HEK293 (cell line): ENCODE measurements around the gene CAMTA2.

Experiments used
- CTCF ChIA-PET: fragments of 350-600 bp; formaldehyde crosslinking; extraction: SDS; loops from one replicate; lab custom pipeline; 2021; ENCODE audit warnings: antibody characterized with exemption; lab: Yijun Ruan, JAX
- POLR2A ChIA-PET: fragments of 300-600 bp; formaldehyde crosslinking; extraction: SDS; loops from one replicate; lab custom pipeline; 2020; ENCODE audit warnings: antibody characterized with exemption, inconsistent platforms; lab: Yijun Ruan, JAX
- H3K27ac ChIP-seq: fragments of 200-500 bp; sonication (Bioruptor generic); 2 replicates; pipeline ENCODE4 v1.5.1; 2014; ENCODE audit warnings: low read depth, low read length, control low read depth, inconsistent platforms; ENCODE audit errors: extremely low read depth
- H3K36me3 ChIP-seq, 2 experiments: fragments of 200-500 bp in 1 of 2; sonication (Bioruptor generic) in 1 of 2; 1 replicate in 1 of 2; 2 replicates in 1 of 2; pipeline ENCODE4 v1.5.1; 2014 to 2017; ENCODE audit warnings: inconsistent platforms in 2 of 2, low read length in 2 of 2; ENCODE audit not compliant: control insufficient read depth in 2 of 2, insufficient read depth in 1 of 2
- H3K4me1 ChIP-seq: fragments of 200-500 bp; sonication (Bioruptor generic); 2 replicates; pipeline ENCODE4 v1.5.1; 2014; ENCODE audit warnings: mild to moderate bottlenecking, low read length, inconsistent platforms; ENCODE audit not compliant: control insufficient read depth, insufficient read depth
- H3K4me3 ChIP-seq: 2 replicates; pipeline ENCODE4 v1.5.1; 2011; ENCODE audit warnings: low read depth, mild to moderate bottlenecking, control low read depth, low read length, moderate library complexity
- H3K9me3 ChIP-seq: fragments of 200-500 bp; sonication (Bioruptor generic); 2 replicates; pipeline ENCODE4 v1.5.1; 2014; ENCODE audit warnings: low read depth, low read length, inconsistent platforms; ENCODE audit not compliant: control insufficient read depth, insufficient read depth
- GLI4 ChIP-seq: fragments of 450-650 bp; formaldehyde crosslinking; IDR thresholded peaks from 2 replicates; pipeline ENCODE4 v1.5.1; 2016; ENCODE audit warnings: missing biosample characterization, missing genetic modification characterization
- GLIS1 ChIP-seq: fragments of 450-650 bp; formaldehyde crosslinking; IDR thresholded peaks from 2 replicates; pipeline ENCODE4 v1.5.1; 2016; ENCODE audit warnings: missing biosample characterization, missing genetic modification characterization
- GLIS2 ChIP-seq: fragments of 450-650 bp; formaldehyde crosslinking; IDR thresholded peaks from 2 replicates; pipeline ENCODE4 v1.5.1; 2016; ENCODE audit warnings: missing biosample characterization, missing genetic modification characterization
- MEIS1 ChIP-seq: sonication (generic); formaldehyde crosslinking; IDR thresholded peaks from 2 replicates; pipeline ENCODE4 v1.8.1; 2022; ENCODE audit warnings: missing genetic modification reagents, mild to moderate bottlenecking, borderline replicate concordance
- MZF1 ChIP-seq: fragments of 450-650 bp; formaldehyde crosslinking; IDR thresholded peaks from 2 replicates; pipeline ENCODE4 v1.5.1; 2017; ENCODE audit warnings: missing biosample characterization, missing genetic modification characterization, borderline replicate concordance
- OVOL3 ChIP-seq: fragments of 450-650 bp; formaldehyde crosslinking; IDR thresholded peaks from 2 replicates; pipeline ENCODE4 v1.5.1; 2016; ENCODE audit warnings: missing biosample characterization, missing genetic modification characterization
- PRDM10 ChIP-seq: fragments of 450-650 bp; formaldehyde crosslinking; IDR thresholded peaks from 2 replicates; pipeline ENCODE4 v1.5.1; 2016; ENCODE audit warnings: missing biosample characterization, missing genetic modification characterization
- PRDM6 ChIP-seq: fragments of 450-650 bp; formaldehyde crosslinking; IDR thresholded peaks from 2 replicates; pipeline ENCODE4 v1.5.1; 2017; ENCODE audit warnings: missing biosample characterization, missing genetic modification characterization
- SALL2 ChIP-seq: fragments of 450-650 bp; formaldehyde crosslinking; IDR thresholded peaks from 2 replicates; pipeline ENCODE4 v1.5.0; 2017; ENCODE audit warnings: missing biosample characterization, mild to moderate bottlenecking, missing genetic modification characterization, borderline replicate concordance
- SP3 ChIP-seq: fragments of 450-650 bp; formaldehyde crosslinking; IDR thresholded peaks from 2 replicates; pipeline ENCODE4 v1.5.1; 2016; ENCODE audit warnings: missing biosample characterization, missing genetic modification characterization
- ZNF155 ChIP-seq: fragments of 450-650 bp; formaldehyde crosslinking; IDR thresholded peaks from 2 replicates; pipeline ENCODE4 v1.5.1; 2016; ENCODE audit warnings: missing biosample characterization, missing genetic modification characterization
- ZNF24 ChIP-seq: fragments of 450-650 bp; formaldehyde crosslinking; IDR thresholded peaks from 2 replicates; pipeline ENCODE4 v1.5.1; 2016; ENCODE audit warnings: missing biosample characterization, missing genetic modification characterization
- ZNF37A ChIP-seq: fragments of 450-650 bp; IDR thresholded peaks from 2 replicates; pipeline ENCODE4 v1.5.1; 2018; ENCODE audit warnings: missing biosample characterization, missing genetic modification characterization
- ZNF391 ChIP-seq: fragments of 450-650 bp; formaldehyde crosslinking; IDR thresholded peaks from 2 replicates; pipeline ENCODE4 v1.5.1; 2016; ENCODE audit warnings: low read depth, missing biosample characterization, missing genetic modification characterization, borderline replicate concordance
- ZNF394 ChIP-seq: fragments of 450-650 bp; formaldehyde crosslinking; IDR thresholded peaks from 2 replicates; pipeline ENCODE4 v1.5.1; 2016; ENCODE audit warnings: missing biosample characterization, missing genetic modification characterization, mild to moderate bottlenecking, moderate library complexity, borderline replicate concordance
- ZNF433 ChIP-seq: fragments of 450-650 bp; formaldehyde crosslinking; IDR thresholded peaks from 2 replicates; pipeline ENCODE4 v1.5.1; 2016; ENCODE audit warnings: missing biosample characterization, missing genetic modification characterization, low read depth
- ZNF501 ChIP-seq: fragments of 450-650 bp; formaldehyde crosslinking; IDR thresholded peaks from 2 replicates; pipeline ENCODE4 v1.5.1; 2016; ENCODE audit warnings: missing biosample characterization, missing genetic modification characterization
- ZNF513 ChIP-seq: fragments of 450-650 bp; IDR thresholded peaks from 2 replicates; pipeline ENCODE4 v1.5.1; 2018; ENCODE audit warnings: missing biosample characterization, missing genetic modification characterization
- ZNF548 ChIP-seq: fragments of 450-650 bp; formaldehyde crosslinking; IDR thresholded peaks from 2 replicates; pipeline ENCODE4 v1.5.1; 2016; ENCODE audit warnings: missing biosample characterization, missing genetic modification characterization
- ZNF692 ChIP-seq: fragments of 450-650 bp; formaldehyde crosslinking; IDR thresholded peaks from 2 replicates; pipeline ENCODE4 v1.5.1; 2016; ENCODE audit warnings: missing biosample characterization, missing genetic modification characterization
- ZSCAN4 ChIP-seq: fragments of 450-650 bp; formaldehyde crosslinking; IDR thresholded peaks from 2 replicates; pipeline ENCODE4 v1.5.1; 2017; ENCODE audit warnings: missing biosample characterization, missing genetic modification characterization

The CAMTA2 gene

GRCh38 chr17:4958102-4958501 lies 29.4 kb downstream of the CAMTA2 start (continued):
- TF ChIP-seq ZNF692 (tag by site-specific recombination), result no peak
- no peak for TF ChIP-seq ZNF37A
- no peak for TF ChIP-seq OVOL3 (tag by site-specific recombination)
- no peak for TF ChIP-seq ZNF394 (tag by site-specific recombination)
- no peak for TF ChIP-seq MEIS1 (CRISPR knock-in tag)
- no peak for TF ChIP-seq GLI4 (tag by site-specific recombination)
- no peak for TF ChIP-seq ZNF513 (tag by site-specific recombination)
- no peak for TF ChIP-seq ZNF433 (tag by site-specific recombination)
- no peak for TF ChIP-seq SALL2 (tag by site-specific recombination)

- H3K36me3 ChIP-seq, result peaks cover 0 to 12% of the 10 kb centered on the region in 2 experiments; a peak in 2 of 3 replicates
- no peak for TF ChIP-seq ZNF548 (tag by site-specific recombination)
- TF ChIP-seq ZSCAN4, result no peak
- TF ChIP-seq SP3 (tag by site-specific recombination), result no peak
- peak; percentile 62 for TF ChIP-seq PRDM10 (tag by site-specific recombination)
- no peak for TF ChIP-seq MZF1 (tag by site-specific recombination)
- H3K4me3 ChIP-seq, result no peak overlapping the region
- CTCF ChIA-PET, result interaction anchor here (0.7 to 1.6 kb wide), 5 partner anchors 9 to 47 kb away, joined by 3 to 9 read pairs (median 4); partner anchors contain the start of gene SPAG7
- POLR2A ChIA-PET, result interaction anchor here (1.3 to 17.9 kb wide), 4 partner anchors 8 to 16 kb away, joined by 3 to 358 read pairs (median 8); partner anchors contain the start of genes PFN1, RNF167, SLC25A11 and SPAG7
- no peak overlapping the region for H3K27ac ChIP-seq
- H3K9me3 ChIP-seq, result no peaks in the 10 kb centered on the region
- H3K4me1 ChIP-seq, result no peaks in the 10 kb centered on the region
Measured at GRCh38 chr17:4956493-4957061, 30.9 kb downstream of the CAMTA2 start.

- Histone ChIP-seq H3K4me3 (no peak overlapping the region), H3K4me1 (peaks cover 8% of the 10 kb centered on the region), H3K36me3 (peaks cover 0 to 10% of the 10 kb centered on the region in 2 experiments; a peak in 1 of 3 replicates), H3K27ac (no peak overlapping the region), H3K9me3 (no peaks in the 10 kb centered on the region)
- CTCF ChIA-PET, result interaction anchor here (0.7 to 1.6 kb wide), 3 partner anchors 12 to 46 kb away, joined by 3 to 11 read pairs (median 9); partner anchors contain the start of gene SPAG7
- POLR2A ChIA-PET, result interaction anchor here (0.6 to 17.9 kb wide), 7 partner anchors 8 to 1065 kb away, joined by 3 to 358 read pairs (median 3); partner anchors contain the start of genes ARRB2, INCA1, KIF1C and SPAG7
- TF ChIP-seq GLIS1 (tag by site-specific recombination) (peak; percentile 57), ZNF501 (tag by site-specific recombination) (no peak), PRDM6 (tag by site-specific recombination) (no peak), GLIS2 (tag by site-specific recombination) (0 out of 2 replicates have a peak, but pooled peaks have one; percentile 36), ZNF391 (tag by site-specific recombination) (no peak), ZNF155 (tag by site-specific recombination) (no peak), ZNF24 (tag by site-specific recombination) (no peak)
Measured at GRCh38 chr17:4955091-4955490, 32.4 kb downstream of the CAMTA2 start.
